HEK293 (cell line): Measurements from ENCODE around the gene MED19.

Source experiments
- AEBP2 ChIP-seq: fragments of 450-650 bp; formaldehyde crosslinking; IDR thresholded peaks from 2 replicates; pipeline ENCODE4 v1.5.1; 2016; ENCODE audit warnings: missing biosample characterization, missing genetic modification characterization, borderline replicate concordance
- BCL11A ChIP-seq: fragments of 450-650 bp; formaldehyde crosslinking; IDR thresholded peaks from 2 replicates; pipeline ENCODE4 v1.5.1; 2016; ENCODE audit warnings: low read depth, missing biosample characterization, missing genetic modification characterization
- HOXA7 ChIP-seq: sonication (generic); formaldehyde crosslinking; IDR thresholded peaks from 2 replicates; pipeline ENCODE4 v1.8.1; 2022; ENCODE audit warnings: missing genetic modification reagents, borderline replicate concordance
- PATZ1 ChIP-seq: fragments of 450-650 bp; formaldehyde crosslinking; IDR thresholded peaks from 2 replicates; pipeline ENCODE4 v1.5.1; 2016; ENCODE audit warnings: missing biosample characterization, missing genetic modification characterization
- SCRT2 ChIP-seq: fragments of 450-650 bp; formaldehyde crosslinking; IDR thresholded peaks from 2 replicates; pipeline ENCODE4 v1.5.1; 2016; ENCODE audit warnings: missing biosample characterization, missing genetic modification characterization
- ZBTB17 ChIP-seq: fragments of 450-650 bp; formaldehyde crosslinking; IDR thresholded peaks from 2 replicates; pipeline ENCODE4 v1.5.1; 2016; ENCODE audit warnings: missing biosample characterization, missing genetic modification characterization
- ZBTB6 ChIP-seq: fragments of 450-650 bp; formaldehyde crosslinking; IDR thresholded peaks from 2 replicates; pipeline ENCODE4 v1.5.1; 2017; ENCODE audit warnings: missing biosample characterization, missing genetic modification characterization
- ZFP3 ChIP-seq: fragments of 450-650 bp; formaldehyde crosslinking; IDR thresholded peaks from 2 replicates; pipeline ENCODE4 v1.5.1; 2016; ENCODE audit warnings: low read depth, missing biosample characterization, missing genetic modification characterization
- ZNF112 ChIP-seq: fragments of 450-650 bp; formaldehyde crosslinking; IDR thresholded peaks from 2 replicates; pipeline ENCODE4 v1.5.0; 2017; ENCODE audit warnings: missing biosample characterization, missing genetic modification characterization
- ZNF169 ChIP-seq: fragments of 450-650 bp; formaldehyde crosslinking; IDR thresholded peaks from 2 replicates; pipeline ENCODE4 v1.5.1; 2016; ENCODE audit warnings: missing biosample characterization, missing genetic modification characterization
- ZNF175 ChIP-seq: fragments of 450-650 bp; formaldehyde crosslinking; IDR thresholded peaks from 2 replicates; pipeline ENCODE4 v1.5.1; 2016; ENCODE audit warnings: missing biosample characterization, missing genetic modification characterization
- ZNF211 ChIP-seq: fragments of 450-650 bp; formaldehyde crosslinking; IDR thresholded peaks from 2 replicates; pipeline ENCODE4 v1.5.1; 2016; ENCODE audit warnings: low read depth, missing biosample characterization, missing genetic modification characterization
- ZNF280C ChIP-seq: fragments of 450-650 bp; formaldehyde crosslinking; IDR thresholded peaks from 2 replicates; pipeline ENCODE4 v1.5.1; 2016; ENCODE audit warnings: missing biosample characterization, missing genetic modification characterization
- ZNF341 ChIP-seq: fragments of 450-650 bp; formaldehyde crosslinking; IDR thresholded peaks from 2 replicates; pipeline ENCODE4; 2016; ENCODE audit warnings: low read depth, missing biosample characterization, missing genetic modification characterization
- ZNF473 ChIP-seq: fragments of 450-650 bp; formaldehyde crosslinking; IDR thresholded peaks from 2 replicates; pipeline ENCODE4 v1.5.1; 2017; ENCODE audit warnings: missing biosample characterization, missing genetic modification characterization
- ZNF48 ChIP-seq: fragments of 450-650 bp; formaldehyde crosslinking; IDR thresholded peaks from 2 replicates; pipeline ENCODE4 v1.5.1; 2016; ENCODE audit warnings: missing biosample characterization, missing genetic modification characterization
- ZNF571 ChIP-seq: fragments of 450-650 bp; formaldehyde crosslinking; IDR thresholded peaks from 2 replicates; pipeline ENCODE4 v1.5.0; 2017; ENCODE audit warnings: missing biosample characterization, missing genetic modification characterization
- ZNF596 ChIP-seq: fragments of 450-650 bp; IDR thresholded peaks from 2 replicates; pipeline ENCODE4 v1.5.0; 2018; ENCODE audit warnings: missing biosample characterization, mild to moderate bottlenecking, missing genetic modification characterization, moderate library complexity
- ZNF677 ChIP-seq: fragments of 450-650 bp; IDR thresholded peaks from 2 replicates; pipeline ENCODE4 v1.5.0; 2018; ENCODE audit warnings: missing biosample characterization, mild to moderate bottlenecking, missing genetic modification characterization, moderate library complexity
- ZNF704 ChIP-seq: fragments of 450-650 bp; formaldehyde crosslinking; IDR thresholded peaks from 2 replicates; pipeline ENCODE4 v1.5.1; 2016; ENCODE audit warnings: missing biosample characterization, missing genetic modification characterization
- ZNF707 ChIP-seq: fragments of 450-650 bp; formaldehyde crosslinking; IDR thresholded peaks from 2 replicates; pipeline ENCODE4 v1.5.1; 2016; ENCODE audit warnings: missing biosample characterization, missing genetic modification characterization
- ZNF776 ChIP-seq: fragments of 450-650 bp; formaldehyde crosslinking; IDR thresholded peaks from 2 replicates; pipeline ENCODE4 v1.5.0; 2017; ENCODE audit warnings: missing biosample characterization, missing genetic modification characterization, borderline replicate concordance
- ZNF777 ChIP-seq: fragments of 450-650 bp; formaldehyde crosslinking; IDR thresholded peaks from 2 replicates; pipeline ENCODE4 v1.5.1; 2017; ENCODE audit warnings: missing biosample characterization, missing genetic modification characterization, borderline replicate concordance
- ZNF792 ChIP-seq: fragments of 450-650 bp; formaldehyde crosslinking; IDR thresholded peaks from 2 replicates; pipeline ENCODE4 v1.5.1; 2016; ENCODE audit warnings: missing biosample characterization, missing genetic modification characterization
- ZNF843 ChIP-seq: fragments of 450-650 bp; formaldehyde crosslinking; IDR thresholded peaks from 2 replicates; pipeline ENCODE4 v1.5.1; 2016; ENCODE audit warnings: missing biosample characterization, missing genetic modification characterization
- ZSCAN23 ChIP-seq: fragments of 450-650 bp; formaldehyde crosslinking; IDR thresholded peaks from 2 replicates; pipeline ENCODE4 v1.5.1; 2016; ENCODE audit warnings: missing biosample characterization, missing genetic modification characterization
- TF ChIP-seq, protein P1 (sequence below): fragments of 450-650 bp; formaldehyde crosslinking; IDR thresholded peaks from 2 replicates; pipeline ENCODE4; 2016; ENCODE audit warnings: missing biosample characterization, missing genetic modification characterization
- TF ChIP-seq, protein P2 (sequence below): fragments of 450-650 bp; formaldehyde crosslinking; IDR thresholded peaks from 2 replicates; pipeline ENCODE4 v1.5.1; 2016; ENCODE audit warnings: missing biosample characterization, missing genetic modification characterization
- TF ChIP-seq, protein P3 (sequence below): fragments of 450-650 bp; formaldehyde crosslinking; IDR thresholded peaks from 2 replicates; pipeline ENCODE4 v1.5.1; 2017; ENCODE audit warnings: missing biosample characterization, missing genetic modification characterization

The MED19 gene

GRCh38 chr11:57667117-57667735, 44.8 kb downstream of the MED19 start (continued):
- TF ChIP-seq ZNF777 (tag by site-specific recombination) (no peak), ZNF341 (tag by site-specific recombination) (peak; percentile 49), AEBP2 (no peak), ZNF596 (tag by site-specific recombination) (no peak), PATZ1 (tag by site-specific recombination) (peak; percentile 32; the same call in 1 of the 2 replicates), ZBTB17 (tag by site-specific recombination) (peak; percentile 85), ZNF175 (tag by site-specific recombination) (no peak), ZNF704 (tag by site-specific recombination) (no peak), ZNF211 (tag by site-specific recombination) (no peak), ZNF473 (no peak), ZNF112 (tag by site-specific recombination) (no peak), ZSCAN23 (tag by site-specific recombination) (0 out of 2 replicates have a peak, but pooled peaks have one; percentile 53), ZNF48 (tag by site-specific recombination) (no peak), ZNF280C (tag by site-specific recombination) (no peak), ZNF571 (tag by site-specific recombination) (no peak), ZNF792 (tag by site-specific recombination) (no peak), SCRT2 (tag by site-specific recombination) (no peak), ZNF677 (tag by site-specific recombination) (no peak), BCL11A (tag by site-specific recombination) (no peak), ZBTB6 (tag by site-specific recombination) (no peak), ZNF707 (tag by site-specific recombination) (no peak), ZNF776 (tag by site-specific recombination) (no peak), ZNF169 (tag by site-specific recombination) (no peak), ZFP3 (no peak), HOXA7 (CRISPR knock-in tag) (no peak), ZNF843 (tag by site-specific recombination) (peak; percentile 26; the same call in 1 of the 2 replicates)
- TF ChIP-seq, protein P1, sequence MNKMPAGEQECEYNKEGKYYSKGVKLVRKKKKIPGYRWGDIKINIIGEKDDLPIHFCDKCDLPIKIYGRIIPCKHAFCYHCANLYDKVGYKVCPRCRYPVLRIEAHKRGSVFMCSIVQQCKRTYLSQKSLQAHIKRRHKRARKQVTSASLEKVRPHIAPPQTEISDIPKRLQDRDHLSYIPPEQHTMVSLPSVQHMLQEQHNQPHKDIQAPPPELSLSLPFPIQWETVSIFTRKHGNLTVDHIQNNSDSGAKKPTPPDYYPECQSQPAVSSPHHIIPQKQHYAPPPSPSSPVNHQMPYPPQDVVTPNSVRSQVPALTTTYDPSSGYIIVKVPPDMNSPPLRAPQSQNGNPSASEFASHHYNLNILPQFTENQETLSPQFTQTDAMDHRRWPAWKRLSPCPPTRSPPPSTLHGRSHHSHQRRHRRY = no peak
- TF ChIP-seq, protein P2, sequence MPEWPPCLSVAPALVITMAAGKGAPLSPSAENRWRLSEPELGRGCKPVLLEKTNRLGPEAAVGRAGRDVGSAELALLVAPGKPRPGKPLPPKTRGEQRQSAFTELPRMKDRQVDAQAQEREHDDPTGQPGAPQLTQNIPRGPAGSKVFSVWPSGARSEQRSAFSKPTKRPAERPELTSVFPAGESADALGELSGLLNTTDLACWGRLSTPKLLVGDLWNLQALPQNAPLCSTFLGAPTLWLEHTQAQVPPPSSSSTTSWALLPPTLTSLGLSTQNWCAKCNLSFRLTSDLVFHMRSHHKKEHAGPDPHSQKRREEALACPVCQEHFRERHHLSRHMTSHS (tag by site-specific recombination) = no peak
- TF ChIP-seq, protein P3, sequence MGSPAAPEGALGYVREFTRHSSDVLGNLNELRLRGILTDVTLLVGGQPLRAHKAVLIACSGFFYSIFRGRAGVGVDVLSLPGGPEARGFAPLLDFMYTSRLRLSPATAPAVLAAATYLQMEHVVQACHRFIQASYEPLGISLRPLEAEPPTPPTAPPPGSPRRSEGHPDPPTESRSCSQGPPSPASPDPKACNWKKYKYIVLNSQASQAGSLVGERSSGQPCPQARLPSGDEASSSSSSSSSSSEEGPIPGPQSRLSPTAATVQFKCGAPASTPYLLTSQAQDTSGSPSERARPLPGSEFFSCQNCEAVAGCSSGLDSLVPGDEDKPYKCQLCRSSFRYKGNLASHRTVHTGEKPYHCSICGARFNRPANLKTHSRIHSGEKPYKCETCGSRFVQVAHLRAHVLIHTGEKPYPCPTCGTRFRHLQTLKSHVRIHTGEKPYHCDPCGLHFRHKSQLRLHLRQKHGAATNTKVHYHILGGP (tag by site-specific recombination) = no peak
